Measurements from ENCODE around the gene SPEM3. TPM values are rescaled to one million over a fixed set of nuclear protein-coding genes. Genes with fewer than 3 reads are reported as not detected.

SPEM3 gene
- total RNA-seq, 1 donor from 2014 or later: not detected

- TF ChIP-seq, protein P1, sequence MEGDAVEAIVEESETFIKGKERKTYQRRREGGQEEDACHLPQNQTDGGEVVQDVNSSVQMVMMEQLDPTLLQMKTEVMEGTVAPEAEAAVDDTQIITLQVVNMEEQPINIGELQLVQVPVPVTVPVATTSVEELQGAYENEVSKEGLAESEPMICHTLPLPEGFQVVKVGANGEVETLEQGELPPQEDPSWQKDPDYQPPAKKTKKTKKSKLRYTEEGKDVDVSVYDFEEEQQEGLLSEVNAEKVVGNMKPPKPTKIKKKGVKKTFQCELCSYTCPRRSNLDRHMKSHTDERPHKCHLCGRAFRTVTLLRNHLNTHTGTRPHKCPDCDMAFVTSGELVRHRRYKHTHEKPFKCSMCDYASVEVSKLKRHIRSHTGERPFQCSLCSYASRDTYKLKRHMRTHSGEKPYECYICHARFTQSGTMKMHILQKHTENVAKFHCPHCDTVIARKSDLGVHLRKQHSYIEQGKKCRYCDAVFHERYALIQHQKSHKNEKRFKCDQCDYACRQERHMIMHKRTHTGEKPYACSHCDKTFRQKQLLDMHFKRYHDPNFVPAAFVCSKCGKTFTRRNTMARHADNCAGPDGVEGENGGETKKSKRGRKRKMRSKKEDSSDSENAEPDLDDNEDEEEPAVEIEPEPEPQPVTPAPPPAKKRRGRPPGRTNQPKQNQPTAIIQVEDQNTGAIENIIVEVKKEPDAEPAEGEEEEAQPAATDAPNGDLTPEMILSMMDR (conservative IDR thresholded peaks at IDR 0.05; ENCODE audit: low read depth, low read length): no peak
- peak; percentile 95 for DNase-seq (ENCODE audit: low read depth)
- peak within 1 kb of the TSS; percentile 71 for H3K4me3 ChIP-seq (ENCODE audit: low read depth, low read length)
These were observed 24.5 kb upstream of the SPEM3 start, which contains the start of gene TMEM256 for GRCh38 chr17:7403977-7404736. TSS of gene TMEM256 (minus strand) at chr17:7404097. CDS start at chr17:7404084, 13 bp downstream.

DNA sequence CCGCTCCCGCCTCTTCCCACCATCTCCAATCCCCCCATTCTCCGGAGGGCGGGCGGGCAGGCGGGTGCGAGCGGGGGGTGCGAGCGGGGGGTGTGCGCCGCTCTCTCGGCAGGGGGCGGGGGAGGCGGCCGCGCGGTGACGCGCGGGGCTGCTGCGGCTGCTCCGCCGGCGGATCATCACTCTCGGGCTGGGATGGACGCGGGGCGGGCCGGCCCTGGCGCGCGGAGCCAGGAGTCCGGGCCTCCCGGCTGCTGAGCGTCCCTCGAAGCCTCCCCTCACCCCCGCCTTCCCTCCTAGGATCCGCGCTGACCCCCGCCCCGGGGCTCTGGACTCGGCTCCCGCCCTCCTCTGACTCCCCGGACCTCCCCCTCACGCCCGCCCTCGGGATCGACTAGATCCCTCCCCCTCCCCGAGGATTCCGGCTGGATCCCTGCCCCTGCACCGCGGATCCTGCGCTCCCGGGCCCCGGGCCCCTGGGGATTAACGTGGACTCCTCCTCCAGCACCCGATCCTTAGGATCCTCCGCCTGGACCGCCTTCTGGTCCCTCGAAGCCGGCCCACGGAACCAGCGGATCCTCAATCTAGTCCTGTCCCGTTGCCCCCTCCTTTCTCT is 23.8 kb upstream of the SPEM3 start:
- DNase-seq (ENCODE audit: low read depth): no peak
- TF ChIP-seq, protein P1 (conservative IDR thresholded peaks at IDR 0.05; ENCODE audit: low read depth, low read length): no peak
- peak overlapping the region; percentile 71 for H3K4me3 ChIP-seq (ENCODE audit: low read depth, low read length)

DNA sequence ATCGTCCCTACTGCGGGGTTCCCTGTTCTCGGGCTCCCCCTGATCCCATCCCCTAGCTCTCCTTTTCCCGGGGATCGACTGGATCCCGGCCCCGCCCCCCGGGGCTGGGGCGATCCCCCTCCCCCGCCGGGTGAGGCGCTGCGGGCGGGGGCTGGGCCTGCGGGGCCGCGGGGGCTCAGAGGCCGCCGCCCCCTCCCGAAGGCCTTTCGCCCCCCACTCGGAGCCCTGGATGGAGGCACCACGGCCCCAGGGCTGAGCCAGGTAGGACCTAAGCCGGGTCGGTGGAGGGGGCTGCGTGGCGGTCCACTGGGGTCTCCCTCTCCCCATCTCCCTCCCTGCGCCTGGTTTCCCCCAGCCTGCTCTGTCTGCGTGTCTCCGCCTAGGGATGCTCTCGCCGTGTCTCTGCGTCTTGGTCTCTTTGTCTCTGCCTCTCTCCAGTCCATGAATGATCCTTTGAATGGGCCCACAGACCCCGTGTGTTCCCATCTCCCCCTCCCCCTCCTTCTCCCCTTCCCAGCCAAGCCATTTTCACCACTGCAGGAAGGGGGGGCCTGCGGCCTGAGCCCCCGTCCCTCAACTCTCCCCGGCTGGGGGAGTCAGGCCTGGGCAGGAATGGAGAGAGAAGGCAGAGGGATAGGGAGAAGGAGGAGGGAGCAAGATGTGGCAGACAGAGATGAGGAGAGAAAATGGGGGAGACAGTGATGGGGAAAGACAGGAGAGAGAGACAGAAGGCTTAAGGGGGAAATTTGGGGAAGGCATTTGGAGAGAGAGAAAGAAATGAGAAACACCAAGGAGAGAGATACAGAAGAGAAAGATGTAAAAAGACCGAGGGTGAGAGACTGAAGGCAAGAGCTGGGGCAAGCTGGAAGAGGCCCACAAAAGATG is 23.1 kb upstream of the SPEM3 start:
- peak overlapping the region; percentile 71 for H3K4me3 ChIP-seq (ENCODE audit: low read depth, low read length)
- DNase-seq (ENCODE audit: low read depth): no peak
- TF ChIP-seq, protein P1 (conservative IDR thresholded peaks at IDR 0.05; ENCODE audit: low read depth, low read length): no peak

- no peak for DNase-seq (ENCODE audit: low read depth)
- no peak overlapping the region for H3K4me3 ChIP-seq (ENCODE audit: low read depth, low read length)
- TF ChIP-seq, protein P1 (conservative IDR thresholded peaks at IDR 0.05; ENCODE audit: low read depth, low read length): no peak
These were observed 22.3 kb upstream of the SPEM3 start for GRCh38 chr17:7406235-7406825.

DNA sequence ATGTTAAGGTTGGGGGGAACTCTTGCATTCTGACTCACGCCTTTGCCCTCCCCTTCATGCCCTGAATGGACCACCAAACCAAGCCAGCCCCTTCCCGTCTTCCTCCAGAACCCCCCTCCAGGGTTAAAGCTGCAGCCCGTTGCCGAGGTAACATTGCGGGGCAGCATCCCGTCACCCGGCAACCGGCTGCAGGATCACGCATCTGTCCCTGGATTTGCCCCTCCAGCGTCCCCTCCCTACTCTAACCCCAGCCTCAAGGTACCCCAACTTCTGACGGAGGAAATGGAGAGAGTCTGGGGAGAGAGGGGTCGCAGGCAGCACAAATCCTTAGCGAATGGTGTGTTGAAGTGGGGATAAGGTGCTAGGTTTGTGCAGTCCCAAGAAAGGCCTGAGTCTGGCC is 21.6 kb upstream of the SPEM3 start:
- TF ChIP-seq, protein P1 (conservative IDR thresholded peaks at IDR 0.05; ENCODE audit: low read depth, low read length): no peak
- no peak for DNase-seq (ENCODE audit: low read depth)
- no peak overlapping the region for H3K4me3 ChIP-seq (ENCODE audit: low read depth, low read length)

DNA sequence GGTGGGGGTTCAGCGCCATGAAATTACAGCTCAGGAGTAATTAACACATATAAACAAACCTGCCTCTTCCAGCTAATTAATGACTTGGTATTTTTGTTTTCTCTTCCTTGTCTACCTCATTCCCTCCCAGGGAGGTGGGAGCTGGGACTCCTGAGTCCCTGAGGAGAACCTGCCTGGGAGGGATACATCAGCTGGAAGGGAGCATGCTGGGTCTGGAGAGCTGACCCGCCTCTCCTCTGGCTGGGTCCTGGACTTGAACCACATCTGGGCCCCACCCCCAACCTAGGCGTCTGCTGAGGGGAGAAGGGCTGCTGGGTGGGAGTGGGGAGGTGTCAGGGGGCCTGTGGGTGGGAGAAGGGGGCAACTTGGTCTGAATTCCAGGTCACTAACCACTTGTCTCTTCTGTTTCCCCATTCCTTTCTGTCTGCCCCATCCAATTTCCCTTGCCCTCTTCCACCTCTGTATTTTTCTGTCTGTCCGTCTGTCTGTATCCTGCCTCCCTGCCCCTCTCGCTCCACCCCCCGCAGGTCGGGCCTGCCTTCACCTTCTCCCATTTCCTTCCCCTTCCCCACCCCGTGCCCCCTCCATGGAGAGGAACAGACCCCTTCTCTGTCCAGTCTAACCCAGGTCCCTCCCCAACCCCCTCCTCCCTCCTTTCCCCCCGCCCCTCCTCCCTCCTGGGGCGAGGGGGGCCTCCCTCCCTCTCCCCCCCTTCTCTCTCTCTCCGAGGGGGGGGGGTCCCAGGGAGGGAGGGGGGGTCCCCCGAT is 21.0 kb upstream of the SPEM3 start, which contains the start of gene NLGN2:
Gene NLGN2 (plus strand): TSS at position 361 of the 767 bp plus-strand sequence. CDS start 411 bp downstream, outside the sequence.
- DNase-seq (ENCODE audit: low read depth): no peak
- TF ChIP-seq, protein P1 (conservative IDR thresholded peaks at IDR 0.05; ENCODE audit: low read depth, low read length): no peak
- no peak within 1 kb of the TSS for H3K4me3 ChIP-seq (ENCODE audit: low read depth, low read length)

Measured in epithelial cell of proximal tubule (primary cell).